Nephron (organoid): ENCODE data around the gene MYCBPAP.
"Not testable (repeated sequence)": the region's sequence is repeated elsewhere in the genome, so short reads cannot be mapped to it uniquely, and the experiment has no call there.

Experiments
- H3K27ac Mint-ChIP-seq, 3 experiments: 2 replicates each; pipeline ENCODE4 v1.8.0; 2020; ENCODE audit warnings: mixed read lengths in 3 of 3, mild to moderate bottlenecking in 2 of 3, moderate library complexity in 1 of 3
- H3K27me3 Mint-ChIP-seq: 2 replicates; pipeline ENCODE4 v1.8.0; 2021; ENCODE audit warnings: low read depth, mild to moderate bottlenecking, moderate library complexity, mixed read lengths
- H3K36me3 Mint-ChIP-seq: 2 replicates; pipeline ENCODE4 v1.8.0; 2020; ENCODE audit warnings: low read depth, mixed read lengths
- H3K4me1 Mint-ChIP-seq: 2 replicates; pipeline ENCODE4 v1.8.0; 2020; ENCODE audit warnings: mixed read lengths
- H3K4me3 Mint-ChIP-seq, 3 experiments: 2 replicates each; pipeline ENCODE4 v1.8.0; 2020; ENCODE audit warnings: mild to moderate bottlenecking in 3 of 3, mixed read lengths in 3 of 3, moderate library complexity in 2 of 3
- H3K9me3 Mint-ChIP-seq: 2 replicates; pipeline ENCODE4 v1.8.0; 2020; ENCODE audit warnings: mixed read lengths
- CTCF ChIP-seq, 3 experiments: fragments of 200-600 bp; sonication (generic); IDR thresholded peaks; one replicate each; pipeline ENCODE4 v1.5.0; 2021; ENCODE audit warnings: antibody characterized with exemption in 3 of 3; ENCODE audit not compliant: unreplicated experiment in 3 of 3

MYCBPAP gene

GRCh38 chr17:50474523-50474922, 33.7 kb upstream of the MYCBPAP start:
- Mint-ChIP-seq H3K4me1 (peaks cover 48% of the 10 kb centered on the region), H3K4me3 (no peak overlapping the region), H3K36me3 (peaks cover 17% of the 10 kb centered on the region), H3K9me3 (no peaks in the 10 kb centered on the region), H3K27me3 (peaks cover 51% of the 10 kb centered on the region), H3K27ac (no peak overlapping the region)
- no peak for TF ChIP-seq CTCF (IDR thresholded peaks at IDR 0.05; ENCODE audit: unreplicated experiment in 3 of 3)

GRCh38 chr17:50475362-50475761, 32.9 kb upstream of the MYCBPAP start:
- Mint-ChIP-seq H3K4me1 (peaks cover 47% of the 10 kb centered on the region), H3K4me3 (no peak overlapping the region), H3K9me3 (no peaks in the 10 kb centered on the region), H3K36me3 (peaks cover 17% of the 10 kb centered on the region), H3K27me3 (peaks cover 44% of the 10 kb centered on the region), H3K27ac (no peak overlapping the region)
- TF ChIP-seq CTCF (IDR thresholded peaks at IDR 0.05; ENCODE audit: unreplicated experiment in 3 of 3), result no peak

GRCh38 chr17:50475775-50476544, 32.3 kb upstream of the MYCBPAP start:
- Mint-ChIP-seq H3K4me3 (peak overlapping the region; percentile 2 to 16 (median 5)), H3K4me1 (peaks cover 41% of the 10 kb centered on the region), H3K27me3 (peaks cover 38% of the 10 kb centered on the region), H3K27ac (peak overlapping the region; percentile 5 to 48 (median 11)), H3K36me3 (peaks cover 17% of the 10 kb centered on the region)
- H3K9me3 Mint-ChIP-seq, result not testable (repeated sequence)

- no peak for TF ChIP-seq CTCF (IDR thresholded peaks at IDR 0.05; ENCODE audit: unreplicated experiment in 3 of 3)
- Mint-ChIP-seq H3K9me3 (no peaks in the 10 kb centered on the region), H3K27ac (peak overlapping the region; percentile 5 to 48 (median 11)), H3K4me1 (peaks cover 33% of the 10 kb centered on the region), H3K27me3 (peaks cover 35% of the 10 kb centered on the region), H3K4me3 (peak overlapping the region; percentile 2 to 16 (median 5)), H3K36me3 (peaks cover 17% of the 10 kb centered on the region)
These were observed 31.5 kb upstream of the MYCBPAP start for GRCh38 chr17:50476545-50477315.

GRCh38 chr17:50477976-50478375, 30.3 kb upstream of the MYCBPAP start:
- H3K9me3 Mint-ChIP-seq, result no peaks in the 10 kb centered on the region
- H3K4me1 Mint-ChIP-seq, result peaks cover 27% of the 10 kb centered on the region
- peak overlapping the region; percentile 81 to 96 (median 95) for H3K27ac Mint-ChIP-seq
- H3K27me3 Mint-ChIP-seq, result peaks cover 30% of the 10 kb centered on the region
- no peak for TF ChIP-seq CTCF (IDR thresholded peaks at IDR 0.05; ENCODE audit: unreplicated experiment in 3 of 3)
- H3K4me3 Mint-ChIP-seq, result peak overlapping the region; percentile 77 to 91 (median 83)
- H3K36me3 Mint-ChIP-seq, result peaks cover 24% of the 10 kb centered on the region
